Duodenal mucosa (tissue), 2 donors: ENCODE data around the gene RALGAPA1.
"Not testable (repeated sequence)": the region's sequence is repeated elsewhere in the genome, so short reads cannot be mapped to it uniquely, and the experiment has no call there.

Source experiments
- H3K27ac ChIP-seq: one replicate; pipeline ENCODE4 v1.7.0; 2013; ENCODE audit warnings: low read depth, low read length
- H3K27me3 ChIP-seq, 2 donors: one replicate each; pipeline ENCODE4 v1.7.0; 2013; ENCODE audit warnings: low read length in 2 of 2, control low read depth in 1 of 2; ENCODE audit not compliant: insufficient read depth in 2 of 2, control insufficient read depth in 1 of 2
- H3K36me3 ChIP-seq, 2 donors: one replicate each; pipeline ENCODE4 v1.7.0; 2013; ENCODE audit warnings: low read length in 2 of 2, control low read depth in 1 of 2; ENCODE audit not compliant: insufficient read depth in 2 of 2, control insufficient read depth in 1 of 2
- H3K4me1 ChIP-seq, 2 donors: one replicate each; pipeline ENCODE4 v1.7.0; 2013; ENCODE audit warnings: low read length in 2 of 2, control low read depth in 1 of 2; ENCODE audit not compliant: insufficient read depth in 2 of 2, control insufficient read depth in 1 of 2
- H3K4me3 ChIP-seq, 2 donors: one replicate each; pipeline ENCODE4 v1.7.0; 2013; ENCODE audit warnings: low read length in 2 of 2, low read depth in 1 of 2
- H3K9ac ChIP-seq, 2 donors: one replicate each; pipeline ENCODE4 v1.7.0; 2013; ENCODE audit warnings: low read length in 2 of 2, low read depth in 1 of 2
- H3K9me3 ChIP-seq, 2 donors: one replicate each; pipeline ENCODE4 v1.7.0; 2013; ENCODE audit warnings: low read length in 2 of 2, control low read depth in 1 of 2; ENCODE audit not compliant: control insufficient read depth in 1 of 2

Gene RALGAPA1

DNA sequence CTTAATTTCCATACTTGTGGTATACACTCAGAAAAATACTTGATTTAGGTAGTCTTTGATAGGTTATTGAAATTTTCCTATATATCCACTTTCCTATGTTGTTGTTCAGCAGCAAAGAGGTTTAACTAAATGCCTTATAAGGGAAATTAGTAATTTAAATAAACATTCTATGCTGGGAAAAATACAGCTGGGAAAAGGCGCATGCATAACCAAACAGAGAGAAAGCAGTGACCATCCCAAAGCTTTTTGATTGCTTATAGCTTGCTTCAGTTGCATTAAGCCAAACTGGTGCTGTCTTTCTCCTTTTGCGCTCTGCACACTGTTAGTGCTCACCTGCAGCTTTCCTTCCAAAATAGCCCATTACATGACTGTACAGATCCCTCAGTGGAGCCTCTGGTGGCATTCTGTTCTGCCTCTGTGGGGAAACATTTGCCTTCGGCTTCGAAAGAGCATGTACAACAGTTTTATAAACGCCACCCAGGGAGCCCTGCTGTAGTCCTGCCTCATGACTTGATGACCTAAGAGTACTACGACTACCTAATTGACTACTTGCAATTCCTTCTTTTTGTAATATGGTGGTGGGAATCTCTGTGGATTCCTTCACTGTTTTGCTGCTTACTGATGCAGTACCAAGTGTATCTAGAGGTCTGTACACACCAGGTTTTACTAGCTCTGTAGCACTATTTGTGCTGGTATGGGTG is 120.8 kb downstream of the RALGAPA1 start:
- Histone ChIP-seq H3K27me3 (no peaks in the 10 kb centered on the region), H3K9ac (no peak overlapping the region), H3K27ac (no peak overlapping the region), H3K4me1 (no peaks in the 10 kb centered on the region), H3K4me3 (no peak overlapping the region), H3K9me3 (no peaks in the 10 kb centered on the region), H3K36me3 (peaks cover 12 to 21% of the 10 kb centered on the region in 2 donors)

GRCh38 chr14:35687335-35687939 is 121.7 kb downstream of the RALGAPA1 start:
- Histone ChIP-seq H3K9ac (no peak overlapping the region), H3K36me3 (peaks cover 12 to 26% of the 10 kb centered on the region in 2 donors), H3K9me3 (no peaks in the 10 kb centered on the region), H3K4me1 (no peaks in the 10 kb centered on the region), H3K27me3 (no peaks in the 10 kb centered on the region), H3K27ac (no peak overlapping the region), H3K4me3 (no peak overlapping the region)

- not testable (repeated sequence) for H3K27ac ChIP-seq, H3K27me3 ChIP-seq, H3K4me3 ChIP-seq, H3K4me1 ChIP-seq, H3K9me3 ChIP-seq, H3K9ac ChIP-seq
- H3K36me3 ChIP-seq, result peaks cover 7 to 19% of the 10 kb centered on the region in 2 donors
Measured at GRCh38 chr14:35683688-35684087, 125.4 kb downstream of the RALGAPA1 start.

- no peak overlapping the region for H3K9ac ChIP-seq
- H3K4me1 ChIP-seq, result no peaks in the 10 kb centered on the region
- H3K9me3 ChIP-seq, result no peaks in the 10 kb centered on the region
- no peak overlapping the region for H3K4me3 ChIP-seq
- H3K27ac ChIP-seq, result no peak overlapping the region
- peaks cover 0 to 17% of the 10 kb centered on the region in 2 donors for H3K36me3 ChIP-seq
- H3K27me3 ChIP-seq, result no peaks in the 10 kb centered on the region
Measured at GRCh38 chr14:35682802-35683201, 126.3 kb downstream of the RALGAPA1 start.

DNA sequence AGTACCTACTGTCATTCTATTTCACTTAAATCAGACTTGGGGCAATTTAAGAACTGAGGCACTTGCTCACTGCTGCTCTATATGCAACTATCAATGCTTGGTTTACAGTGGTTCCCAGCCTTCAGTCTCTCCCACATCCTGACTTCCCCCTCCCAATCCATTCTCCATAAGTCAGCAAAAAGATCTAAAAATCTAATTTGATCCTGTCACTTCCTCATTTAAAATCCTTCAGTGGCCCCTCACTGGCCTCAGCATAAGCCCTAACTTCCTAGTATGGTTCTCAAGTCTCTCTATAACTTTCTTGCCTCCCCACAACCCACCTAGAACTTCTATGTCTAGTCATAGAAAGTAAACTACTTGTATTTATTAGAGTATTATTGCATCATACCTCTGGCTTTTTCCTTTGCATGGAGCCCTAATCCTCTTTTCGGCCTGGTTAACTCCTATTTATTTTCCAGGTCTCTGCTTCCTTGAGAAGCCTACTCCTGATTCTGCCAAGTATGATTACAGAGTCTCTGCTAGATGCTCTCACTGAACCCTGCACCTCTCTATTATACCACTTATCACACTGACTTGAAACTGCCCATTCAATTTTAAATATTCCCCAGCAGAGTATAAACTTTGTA is 130.6 kb downstream of the RALGAPA1 start:
- Histone ChIP-seq H3K9me3 (no peaks in the 10 kb centered on the region), H3K27me3 (no peaks in the 10 kb centered on the region), H3K4me3 (no peak overlapping the region), H3K27ac (no peak overlapping the region), H3K36me3 (peaks cover 9 to 41% of the 10 kb centered on the region in 2 donors), H3K4me1 (no peaks in the 10 kb centered on the region), H3K9ac (no peak overlapping the region)

DNA sequence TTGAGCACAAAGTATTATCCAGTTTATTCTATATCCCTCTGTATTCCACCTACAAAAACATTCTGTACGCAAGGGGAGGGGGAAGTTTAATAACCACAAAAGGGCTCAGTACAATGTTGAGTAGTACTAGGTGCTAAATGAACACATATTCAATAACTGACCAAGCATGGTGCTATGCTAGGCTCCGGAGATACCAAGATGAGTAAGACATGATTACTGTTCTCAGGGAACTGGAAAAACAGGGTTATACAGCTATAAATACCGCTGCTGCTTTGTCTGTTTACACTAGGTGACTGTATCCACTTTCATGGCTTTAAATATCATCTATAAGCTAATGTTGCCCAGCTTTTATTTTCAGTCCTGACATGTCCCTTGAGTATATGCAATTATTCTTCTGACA is 139.3 kb downstream of the RALGAPA1 start:
- Histone ChIP-seq H3K4me3 (no peak overlapping the region), H3K9me3 (no peaks in the 10 kb centered on the region), H3K27ac (no peak overlapping the region), H3K9ac (no peak overlapping the region), H3K36me3 (peaks cover 9 to 31% of the 10 kb centered on the region in 2 donors), H3K4me1 (no peaks in the 10 kb centered on the region), H3K27me3 (no peaks in the 10 kb centered on the region)

DNA sequence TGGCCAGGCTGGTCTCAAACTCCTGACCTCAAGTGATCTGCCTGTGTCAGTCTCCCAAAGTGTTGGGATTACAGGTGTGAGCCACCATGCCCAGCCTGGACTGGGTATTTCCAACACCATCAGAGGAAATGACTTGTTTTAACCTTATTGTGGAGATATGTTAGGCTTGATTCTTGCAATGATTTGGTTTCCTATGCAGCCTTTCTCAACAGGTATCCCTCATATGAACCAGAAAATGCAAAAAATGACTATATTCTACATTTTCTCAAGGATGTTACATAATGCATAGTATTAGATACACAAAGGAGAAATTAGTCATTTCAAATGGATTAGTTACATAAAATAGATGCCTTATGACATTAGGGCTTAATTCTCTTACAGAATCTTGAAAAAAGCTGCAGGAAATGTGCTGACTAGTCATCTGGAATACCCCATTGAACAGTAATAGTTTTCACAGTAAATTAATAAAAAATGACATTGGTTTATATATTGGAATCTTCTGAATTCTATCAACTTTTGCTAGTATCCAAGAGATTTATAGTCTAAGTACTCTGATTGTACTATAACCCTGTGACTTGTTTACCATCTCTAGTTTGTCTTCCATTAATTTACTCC is 142.6 kb downstream of the RALGAPA1 start:
- H3K9me3 ChIP-seq, result no peaks in the 10 kb centered on the region

GRCh38 chr14:35661875-35662274 is 147.2 kb downstream of the RALGAPA1 start:
- H3K27me3 ChIP-seq, result no peaks in the 10 kb centered on the region
- H3K4me3 ChIP-seq, result no peak overlapping the region
- H3K4me1 ChIP-seq, result no peaks in the 10 kb centered on the region
- peaks cover 7 to 14% of the 10 kb centered on the region in 2 donors for H3K36me3 ChIP-seq
- no peaks in the 10 kb centered on the region for H3K9me3 ChIP-seq
- no peak overlapping the region for H3K9ac ChIP-seq
- H3K27ac ChIP-seq, result no peak overlapping the region

More for the DNA sequence above, 142.6 kb downstream of the RALGAPA1 start:
- no peaks in the 10 kb centered on the region for H3K4me1 ChIP-seq
- peaks cover 11 to 31% of the 10 kb centered on the region in 2 donors for H3K36me3 ChIP-seq
- no peak overlapping the region for H3K9ac ChIP-seq
- H3K4me3 ChIP-seq, result no peak overlapping the region
- no peak overlapping the region for H3K27ac ChIP-seq
- no peaks in the 10 kb centered on the region for H3K27me3 ChIP-seq

DNA sequence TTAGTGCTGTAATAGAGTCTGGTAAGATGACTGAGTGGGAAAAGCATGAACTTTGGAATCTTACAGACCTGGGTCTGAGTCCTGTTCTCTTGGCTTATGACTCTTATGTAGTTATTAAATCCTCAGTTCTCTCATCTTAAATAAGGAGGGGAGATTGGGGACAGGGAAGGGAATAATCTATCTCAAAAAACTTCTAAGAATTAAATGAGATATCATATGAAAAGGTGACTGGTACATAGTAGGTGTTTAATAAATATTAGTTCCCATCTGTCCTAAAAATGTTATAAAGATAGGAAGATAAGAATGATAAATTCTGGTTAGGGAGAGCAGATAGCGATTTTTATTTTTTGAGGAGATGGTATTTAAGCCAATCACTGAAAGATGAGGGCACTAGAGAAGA is 156.1 kb downstream of the RALGAPA1 start:
- Histone ChIP-seq H3K4me1 (no peaks in the 10 kb centered on the region), H3K36me3 (peaks cover 0 to 23% of the 10 kb centered on the region in 2 donors), H3K9ac (no peak overlapping the region)

DNA sequence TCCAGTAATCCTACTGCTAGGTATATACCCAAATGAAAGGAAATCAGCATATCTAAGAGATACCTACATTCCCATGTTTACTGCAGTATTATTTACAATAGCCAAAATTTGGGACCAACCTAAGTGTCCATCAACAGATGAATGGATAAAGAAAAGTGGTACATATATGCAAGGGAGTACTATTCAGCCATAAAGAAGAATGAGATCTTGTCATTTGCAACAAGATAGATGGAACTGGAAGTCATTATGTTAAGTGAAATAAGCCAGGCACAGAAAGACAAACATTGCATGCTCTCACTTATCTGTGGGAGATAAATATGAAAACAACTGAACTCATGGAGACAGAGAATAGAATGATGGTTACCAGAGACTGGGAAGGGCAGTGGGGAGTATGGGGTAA is 165.6 kb downstream of the RALGAPA1 start:
- peaks cover 7 to 12% of the 10 kb centered on the region in 2 donors for H3K9me3 ChIP-seq
- no peaks in the 10 kb centered on the region for H3K27me3 ChIP-seq
- H3K9ac ChIP-seq, result no peak overlapping the region
- H3K36me3 ChIP-seq, result peaks cover 8 to 32% of the 10 kb centered on the region in 2 donors
- no peaks in the 10 kb centered on the region for H3K4me1 ChIP-seq
- no peak overlapping the region for H3K4me3 ChIP-seq
- no peak overlapping the region for H3K27ac ChIP-seq

More for the DNA sequence above, 156.1 kb downstream of the RALGAPA1 start:
- Histone ChIP-seq H3K4me3 (no peak overlapping the region), H3K27me3 (no peaks in the 10 kb centered on the region), H3K9me3 (no peaks in the 10 kb centered on the region), H3K27ac (no peak overlapping the region)
